ENCODE data around the gene SPINT3. TPM values are rescaled to one million over a fixed set of nuclear protein-coding genes. Genes with fewer than 3 reads are reported as not detected.

The SPINT3 gene
- polyA plus RNA-seq (2012; ENCODE audit: insufficient read depth, insufficient read length) = not detected

DNA sequence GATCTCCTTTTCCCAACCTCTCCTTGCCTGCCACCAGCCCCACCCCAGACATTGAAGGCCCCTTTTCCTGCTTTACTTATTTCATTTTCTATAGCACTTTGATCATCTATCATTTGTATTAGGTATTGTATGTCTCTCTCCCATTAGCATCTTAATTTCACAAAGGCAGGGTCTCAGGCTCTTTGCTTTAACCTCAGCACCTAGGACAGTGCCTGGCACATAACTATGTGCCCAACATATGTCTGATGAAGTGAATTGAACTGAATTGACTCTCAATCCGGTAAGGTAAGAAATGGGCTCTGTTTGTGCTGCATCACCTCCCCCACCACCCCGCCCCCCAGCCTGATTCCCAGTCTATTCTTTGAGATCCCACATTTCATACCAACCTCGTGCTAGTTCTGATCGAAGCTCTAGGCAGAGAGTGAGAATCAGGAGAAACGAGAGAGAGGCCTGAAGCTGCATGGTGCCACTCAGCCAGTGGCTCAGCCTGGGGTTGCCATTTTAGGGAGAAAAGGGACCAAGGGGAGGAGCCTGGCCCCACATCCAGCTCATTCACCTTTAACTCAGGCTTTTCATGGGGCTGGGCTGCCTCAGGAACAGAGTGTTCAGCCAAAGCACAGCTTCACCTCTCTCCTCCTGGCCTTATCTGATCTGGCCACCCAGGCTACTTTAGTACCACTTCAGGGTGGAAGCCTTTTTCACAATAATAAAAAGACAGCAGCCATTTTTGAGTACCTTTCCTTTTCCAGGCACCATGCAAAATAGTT is at the start of gene SPINT3:
TSS of gene SPINT3 (minus strand) at position 476 of the 767 bp plus-strand sequence. CDS start at position 462, 14 bp downstream.
- no peak for DNase-seq (ENCODE audit: low read depth, low spot score)
- no peak within 1 kb of the TSS for H3K4me3 ChIP-seq (ENCODE audit: low read length)

- H3K4me3 ChIP-seq (ENCODE audit: low read length) = no peak overlapping the region
- DNase-seq (ENCODE audit: low read depth, low spot score) = no peak
Observed at GRCh38 chr20:45564760-45565276, 49.4 kb upstream of the SPINT3 start.

GRCh38 chr20:45555198-45555597 is 39.8 kb upstream of the SPINT3 start:
- H3K4me3 ChIP-seq (ENCODE audit: low read length) = no peak overlapping the region
- DNase-seq (ENCODE audit: low read depth, low spot score) = no peak

DNA sequence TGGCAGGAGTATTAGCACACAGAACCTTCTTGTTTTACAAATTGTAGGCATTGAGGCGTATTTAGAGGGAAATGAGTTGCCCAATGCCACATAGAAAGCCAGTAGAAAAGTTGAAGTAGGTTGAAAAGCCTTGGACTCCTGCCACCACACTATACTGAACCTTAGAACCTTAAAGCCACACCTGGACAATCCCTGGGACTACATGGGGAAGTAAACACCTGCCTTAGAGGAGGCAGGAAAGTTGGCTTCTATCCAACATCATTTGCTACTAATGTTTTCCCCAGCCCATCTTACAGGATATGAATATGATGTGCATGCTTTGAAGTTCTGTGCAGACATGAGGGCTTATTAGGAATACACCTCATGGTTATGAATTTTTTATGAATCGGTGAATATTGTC is 37.0 kb upstream of the SPINT3 start:
- no peak for DNase-seq (ENCODE audit: low read depth, low spot score)
- H3K4me3 ChIP-seq (ENCODE audit: low read length) = no peak overlapping the region

DNA sequence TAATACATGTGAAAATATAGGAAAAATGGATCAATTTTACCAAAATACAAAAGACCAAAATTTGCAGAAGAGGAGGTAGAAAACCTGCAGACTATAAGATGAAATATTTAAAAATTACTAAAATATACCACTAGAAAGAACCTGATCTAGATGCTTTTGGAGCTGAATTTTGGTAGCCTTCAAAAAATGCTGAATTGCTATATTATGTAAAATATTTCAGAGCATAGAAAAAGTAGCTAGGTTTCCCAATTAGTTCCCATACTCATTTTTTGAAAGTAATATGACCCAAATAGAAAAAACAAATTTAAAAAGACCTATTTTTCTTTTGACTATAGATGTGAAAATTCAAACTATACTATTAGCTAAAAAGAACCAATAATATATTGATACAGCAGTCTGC is 35.3 kb upstream of the SPINT3 start:
- no peak overlapping the region for H3K4me3 ChIP-seq (ENCODE audit: low read length)
- DNase-seq (ENCODE audit: low read depth, low spot score) = no peak

GRCh38 chr20:45548410-45548809 is 33.0 kb upstream of the SPINT3 start:
- DNase-seq (ENCODE audit: low read depth, low spot score) = no peak
- H3K4me3 ChIP-seq (ENCODE audit: low read length) = no peak overlapping the region

DNA sequence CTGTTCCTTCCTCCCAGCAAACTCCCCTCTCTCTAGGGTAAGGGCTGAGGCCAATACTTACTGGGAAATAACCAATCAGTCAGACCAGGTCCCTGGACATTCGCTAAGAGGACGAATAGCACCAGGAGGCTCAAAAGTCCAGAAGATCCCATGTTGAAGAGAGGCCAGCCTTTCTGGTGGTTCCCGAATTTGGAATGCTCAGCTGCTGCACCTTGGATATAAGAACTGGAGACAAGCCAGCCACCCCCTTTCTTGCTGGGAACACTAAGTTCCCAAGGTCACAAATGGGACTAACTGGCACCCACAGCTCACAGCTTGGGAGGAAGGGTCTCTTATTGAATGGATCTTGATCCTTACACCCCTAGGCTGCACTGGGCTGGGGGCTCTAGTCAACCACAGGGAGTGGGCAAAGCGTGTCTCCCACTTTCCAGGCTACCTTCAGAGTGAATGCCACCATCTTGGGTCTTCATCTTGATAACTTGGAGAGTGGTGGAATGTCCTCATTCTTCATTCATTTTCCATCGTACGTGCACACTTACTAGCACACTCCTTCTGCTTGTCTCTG is 31.9 kb upstream of the SPINT3 start, which contains the start of gene EPPIN:
TSS of gene EPPIN (minus strand) at position 196 of the 565 bp plus-strand sequence. CDS start at position 152, 44 bp downstream.
- DNase-seq (ENCODE audit: low read depth, low spot score) = no peak
- H3K4me3 ChIP-seq (ENCODE audit: low read length) = no peak within 1 kb of the TSS

DNA sequence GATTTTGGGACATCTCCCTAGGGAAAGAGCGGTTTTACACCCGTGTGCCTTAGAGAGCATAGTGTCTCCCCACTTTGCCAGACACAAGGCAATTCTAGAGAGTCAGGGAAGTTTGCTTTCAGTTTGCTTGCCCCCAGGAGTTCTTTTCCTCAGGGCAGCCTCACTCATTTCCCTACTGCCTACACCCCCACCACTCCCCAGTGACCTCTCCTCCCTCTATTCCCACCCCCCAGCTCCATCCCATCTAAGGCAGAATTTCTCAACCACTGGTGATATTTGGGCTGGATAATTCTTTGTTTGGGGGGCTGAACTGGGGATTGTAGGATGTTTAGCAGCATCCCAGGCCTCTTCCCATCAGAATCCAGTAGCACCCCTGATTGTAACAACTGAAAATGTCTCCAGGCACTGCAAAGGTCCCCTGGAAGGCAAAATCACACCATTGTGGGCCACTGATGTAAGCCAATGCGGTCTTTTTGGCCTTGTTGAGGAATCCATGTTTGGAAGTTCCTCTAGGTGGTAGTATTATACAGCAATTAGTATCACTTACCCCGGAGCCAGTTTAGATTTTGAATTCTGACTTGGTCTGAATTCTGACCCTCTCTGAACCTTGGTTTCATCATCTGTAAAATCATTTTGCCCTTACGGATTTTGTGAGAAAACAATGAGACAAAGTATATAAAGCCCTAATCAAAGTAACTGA is 30.5 kb upstream of the SPINT3 start:
- H3K4me3 ChIP-seq (ENCODE audit: low read length) = no peak overlapping the region
- DNase-seq (ENCODE audit: low read depth, low spot score) = peak; percentile 2

- no peak overlapping the region for H3K4me3 ChIP-seq (ENCODE audit: low read length)
- no peak for DNase-seq (ENCODE audit: low read depth, low spot score)
Observed at GRCh38 chr20:45545351-45545750, 29.9 kb upstream of the SPINT3 start.

GRCh38 chr20:45539382-45539781 is 24.0 kb upstream of the SPINT3 start, which contains the start of gene WFDC6:
Gene WFDC6 (minus strand): TSS chr20:45539482. CDS start chr20:45539407, 75 bp downstream.
- no peak for DNase-seq (ENCODE audit: low read depth, low spot score)
- H3K4me3 ChIP-seq (ENCODE audit: low read length) = no peak within 1 kb of the TSS

DNA sequence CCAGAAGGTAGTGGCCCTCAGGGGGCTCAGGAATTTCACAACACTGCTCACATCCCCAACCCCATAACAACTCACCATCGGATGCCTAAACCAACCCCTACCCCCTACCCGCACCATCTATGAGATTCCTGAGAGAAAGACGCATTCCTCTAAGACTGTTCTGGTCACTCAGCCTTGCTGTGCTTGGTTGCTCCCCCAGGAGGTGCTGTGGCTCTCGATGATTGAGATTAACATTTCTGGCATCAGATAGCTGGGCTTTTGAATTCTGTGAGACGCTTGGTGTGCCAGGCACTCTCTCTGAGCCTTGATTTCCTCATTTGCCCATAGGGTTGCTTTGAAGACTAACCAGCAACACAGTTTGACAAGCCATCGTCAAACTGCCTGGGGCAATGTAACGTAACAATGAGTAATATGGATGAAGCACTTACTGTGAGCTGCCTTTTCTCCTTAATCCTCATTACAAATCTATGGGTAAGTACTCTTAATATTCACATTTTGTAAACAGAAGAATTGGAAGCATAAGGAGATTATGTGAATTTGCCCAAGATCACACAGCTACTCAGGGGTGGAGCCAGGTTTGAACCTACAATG is 22.9 kb upstream of the SPINT3 start:
- no peak overlapping the region for H3K4me3 ChIP-seq (ENCODE audit: low read length)
- no peak for DNase-seq (ENCODE audit: low read depth, low spot score)

DNA sequence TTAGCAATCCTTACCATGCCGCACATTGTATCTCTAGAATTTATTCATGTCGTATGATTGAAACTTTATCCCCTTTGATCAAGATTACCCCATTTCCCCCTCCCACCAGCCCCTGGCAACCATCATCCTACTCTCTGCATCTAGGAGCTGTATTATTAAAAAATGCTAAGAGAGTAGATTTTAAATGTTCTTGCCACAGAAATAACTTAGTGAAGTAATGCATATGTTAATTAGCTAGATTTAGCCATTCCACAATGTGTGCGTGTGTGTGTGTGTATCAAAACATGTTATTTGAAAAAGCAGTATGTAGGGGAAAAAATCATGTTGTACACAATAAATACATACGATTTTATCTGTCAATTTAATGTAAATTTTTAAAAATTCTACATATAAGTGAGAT is 11.9 kb upstream of the SPINT3 start:
- DNase-seq (ENCODE audit: low read depth, low spot score) = no peak
- no peak overlapping the region for H3K4me3 ChIP-seq (ENCODE audit: low read length)

DNA sequence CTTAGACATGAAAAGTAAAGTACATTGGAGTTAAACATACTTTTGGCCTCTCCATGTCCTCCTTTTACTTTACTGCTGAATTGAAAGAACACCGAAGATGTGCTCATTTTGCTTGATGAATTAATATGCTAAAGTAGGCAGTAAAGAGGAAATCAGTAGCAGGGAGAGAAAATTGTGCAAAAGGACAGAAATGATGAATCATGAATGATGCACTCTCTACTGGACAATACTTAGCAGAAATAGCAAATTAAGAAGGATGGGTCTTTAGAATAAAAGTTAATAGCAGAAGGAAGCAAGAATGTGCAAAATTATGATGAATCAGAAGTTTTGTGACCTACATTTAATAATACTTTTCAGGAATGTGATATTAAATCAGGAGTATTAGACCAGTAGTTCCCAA is 8.4 kb upstream of the SPINT3 start:
- DNase-seq (ENCODE audit: low read depth, low spot score) = no peak
- no peak overlapping the region for H3K4me3 ChIP-seq (ENCODE audit: low read length)

GRCh38 chr20:45518282-45518681 is 2.9 kb upstream of the SPINT3 start:
- no peak overlapping the region for H3K4me3 ChIP-seq (ENCODE audit: low read length)
- no peak for DNase-seq (ENCODE audit: low read depth, low spot score)

- no peak overlapping the region for H3K4me3 ChIP-seq (ENCODE audit: low read length)
- DNase-seq (ENCODE audit: low read depth, low spot score) = no peak
Observed at GRCh38 chr20:45510242-45510862, 5.1 kb downstream of the SPINT3 start.

DNA sequence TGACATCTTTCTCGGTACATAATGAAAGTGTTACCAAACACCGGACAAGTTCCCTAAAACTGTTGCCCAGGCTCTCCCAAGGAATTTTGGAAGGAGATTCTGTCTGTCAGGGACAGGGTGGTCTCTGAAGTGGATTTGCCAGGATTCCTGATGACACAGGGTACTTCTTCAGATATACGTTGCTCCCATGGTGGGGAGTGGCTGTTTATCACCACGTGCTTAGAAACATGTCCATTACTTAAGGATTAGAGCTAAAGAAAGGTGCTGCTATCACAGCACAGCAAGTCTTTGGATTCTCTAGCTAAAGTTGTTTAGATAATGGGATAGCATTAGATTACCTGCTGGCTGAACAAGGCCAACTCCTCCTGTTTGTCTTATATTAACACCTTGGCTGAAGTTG is 6.3 kb downstream of the SPINT3 start:
- DNase-seq (ENCODE audit: low read depth, low spot score) = no peak
- no peak overlapping the region for H3K4me3 ChIP-seq (ENCODE audit: low read length)

DNA sequence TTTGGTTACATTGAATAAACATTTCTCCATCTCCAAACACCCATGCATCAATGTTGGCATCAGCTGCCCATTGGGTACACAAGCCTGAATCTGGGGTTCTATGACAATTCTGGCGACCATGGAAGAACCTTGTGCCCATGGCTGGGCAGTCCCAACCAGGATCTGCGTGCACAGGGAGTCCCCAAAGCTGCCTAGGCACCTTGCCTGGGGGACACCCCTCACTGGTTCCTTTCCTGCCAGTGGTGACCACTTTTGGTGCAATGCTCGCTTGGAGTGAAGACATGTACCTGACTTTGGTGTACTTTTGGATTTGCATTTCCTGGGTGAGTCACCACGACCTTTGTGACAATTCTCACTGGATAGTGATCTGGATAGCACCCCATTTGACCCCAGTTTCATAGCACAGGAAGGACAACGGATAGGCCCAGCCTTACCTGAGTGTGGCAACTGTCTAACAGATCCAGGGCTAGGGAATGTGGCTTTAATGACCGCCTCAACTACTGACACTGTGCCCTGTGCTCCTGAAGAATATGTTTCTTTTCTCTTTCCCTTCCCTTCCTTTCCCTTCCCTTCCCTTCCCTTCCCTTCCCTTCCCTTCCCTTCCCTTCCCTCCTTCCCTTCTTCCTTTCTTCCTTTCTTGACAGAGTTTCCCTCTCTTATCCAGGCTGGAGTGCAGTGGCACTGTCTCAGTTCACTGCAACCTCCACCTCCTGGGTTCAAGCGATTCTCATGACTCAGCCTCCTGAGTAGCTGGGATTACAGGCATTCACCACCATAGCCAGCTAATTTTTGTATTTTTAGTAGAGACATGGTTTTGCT is 7.1 kb downstream of the SPINT3 start:
- DNase-seq (ENCODE audit: low read depth, low spot score) = no peak
- no peak overlapping the region for H3K4me3 ChIP-seq (ENCODE audit: low read length)

Data from Jurkat, Clone E6-1 (cell line).